GM13977 (cell line): Measurements from ENCODE around the gene ID2.

Experiments used
- DNase-seq: peaks from one replicate; pipeline ENCODE4 v3.0.0; 2012; ENCODE audit warnings: low spot score
- in situ Hi-C: fragments of 300-500 bp; cut with MboI; formaldehyde crosslinking; loops from one replicate; pipeline ENCODE4 v1.12.0; 2022; ENCODE audit warnings: low sequenced_read_pairs, low pct_unique_long_range_greater_than_20kb, mixed read lengths, inconsistent platforms; ENCODE audit not compliant: unreplicated experiment
- TF ChIP-seq, protein P1 (sequence below): IDR thresholded peaks from 2 replicates; pipeline ENCODE4 v1.5.1; 2012; ENCODE audit warnings: mild to moderate bottlenecking, control low read depth; ENCODE audit not compliant: insufficient read depth; ENCODE audit errors: extremely low read depth, missing control alignments

The ID2 gene

DNA sequence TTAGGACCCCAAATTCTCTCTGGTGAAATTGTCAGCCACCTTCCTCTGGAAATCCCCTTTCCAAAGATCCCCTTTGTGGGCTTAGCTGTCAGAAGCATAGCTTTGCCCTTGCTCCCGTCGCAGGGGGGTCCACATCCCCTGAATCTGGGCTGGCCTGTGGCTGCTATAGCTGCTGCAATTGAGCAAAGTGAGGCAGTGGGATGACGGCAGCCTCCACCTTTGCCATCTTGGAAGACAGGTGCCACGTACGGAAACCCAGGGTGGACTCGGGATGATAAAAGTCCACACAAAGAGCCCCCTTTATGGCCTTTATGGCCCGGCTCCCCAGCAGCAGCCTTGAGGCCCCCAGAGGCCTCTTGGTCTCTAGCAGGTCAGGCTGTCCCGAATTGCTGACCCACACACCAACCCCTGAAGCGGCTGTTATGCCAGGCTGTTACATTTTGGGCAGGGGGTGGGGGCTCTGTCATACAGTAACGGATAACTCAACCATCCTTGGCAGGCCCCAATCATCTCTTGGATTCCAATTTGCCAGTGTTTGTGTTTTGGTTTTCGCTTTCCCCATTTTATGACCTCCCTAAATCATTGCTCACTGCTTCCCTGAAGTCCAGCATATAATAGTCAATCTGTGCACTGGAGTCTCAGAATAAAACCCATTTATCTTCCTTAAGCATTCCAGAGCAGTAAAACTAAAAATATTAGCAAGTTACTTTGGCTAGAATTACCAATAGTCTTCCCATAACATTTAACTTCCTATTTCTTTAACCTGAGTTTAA, 33.2 kb upstream of the ID2 start:
- in situ Hi-C loops, result no loop called here
- no peak for DNase-seq
- TF ChIP-seq, protein P1, sequence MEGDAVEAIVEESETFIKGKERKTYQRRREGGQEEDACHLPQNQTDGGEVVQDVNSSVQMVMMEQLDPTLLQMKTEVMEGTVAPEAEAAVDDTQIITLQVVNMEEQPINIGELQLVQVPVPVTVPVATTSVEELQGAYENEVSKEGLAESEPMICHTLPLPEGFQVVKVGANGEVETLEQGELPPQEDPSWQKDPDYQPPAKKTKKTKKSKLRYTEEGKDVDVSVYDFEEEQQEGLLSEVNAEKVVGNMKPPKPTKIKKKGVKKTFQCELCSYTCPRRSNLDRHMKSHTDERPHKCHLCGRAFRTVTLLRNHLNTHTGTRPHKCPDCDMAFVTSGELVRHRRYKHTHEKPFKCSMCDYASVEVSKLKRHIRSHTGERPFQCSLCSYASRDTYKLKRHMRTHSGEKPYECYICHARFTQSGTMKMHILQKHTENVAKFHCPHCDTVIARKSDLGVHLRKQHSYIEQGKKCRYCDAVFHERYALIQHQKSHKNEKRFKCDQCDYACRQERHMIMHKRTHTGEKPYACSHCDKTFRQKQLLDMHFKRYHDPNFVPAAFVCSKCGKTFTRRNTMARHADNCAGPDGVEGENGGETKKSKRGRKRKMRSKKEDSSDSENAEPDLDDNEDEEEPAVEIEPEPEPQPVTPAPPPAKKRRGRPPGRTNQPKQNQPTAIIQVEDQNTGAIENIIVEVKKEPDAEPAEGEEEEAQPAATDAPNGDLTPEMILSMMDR, result no peak

GRCh38 chr2:8649718-8650117, 32.1 kb upstream of the ID2 start:
- no peak for DNase-seq
- TF ChIP-seq, protein P1, result no peak
- in situ Hi-C loops, result no loop called here

- TF ChIP-seq, protein P1, result no peak
- in situ Hi-C loops, result no loop called here
These were observed 31.6 kb upstream of the ID2 start for GRCh38 chr2:8650256-8650655.

DNA sequence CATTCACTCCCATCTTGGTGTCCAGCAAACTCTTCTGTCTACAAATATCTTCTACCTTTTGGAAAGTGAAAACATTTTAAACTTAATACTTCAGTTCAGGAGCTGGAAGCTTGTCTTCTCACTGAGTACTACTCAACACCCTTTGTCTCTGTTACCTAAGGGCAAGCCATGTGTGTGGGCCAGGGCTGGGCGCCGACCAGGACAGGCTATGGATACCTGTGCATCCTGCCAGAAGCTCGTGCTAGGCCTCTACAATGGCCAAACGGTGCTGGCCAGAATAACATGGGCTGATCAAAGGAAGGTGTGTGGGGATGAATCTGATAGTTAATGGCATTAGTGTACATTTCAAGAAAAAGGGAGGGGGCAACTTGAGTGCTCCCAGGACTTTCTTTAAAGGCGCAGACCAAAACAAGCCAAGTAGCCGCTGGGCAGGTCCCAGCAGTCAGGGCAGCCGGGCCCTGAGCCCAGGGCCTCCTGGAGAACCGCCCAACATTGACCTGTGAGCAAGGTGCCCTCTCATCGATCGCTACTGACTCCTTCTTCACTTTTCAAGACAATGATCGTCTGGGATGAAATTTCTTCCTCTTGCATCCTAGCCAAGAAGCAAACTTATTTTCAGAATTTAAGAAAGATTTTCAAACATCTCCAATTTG, 29.0 kb upstream of the ID2 start:
- in situ Hi-C loops, result no loop called here
- TF ChIP-seq, protein P1, result no peak
- no peak for DNase-seq

More at GRCh38 chr2:8650256-8650655, 31.6 kb upstream of the ID2 start:
- no peak for DNase-seq

DNA sequence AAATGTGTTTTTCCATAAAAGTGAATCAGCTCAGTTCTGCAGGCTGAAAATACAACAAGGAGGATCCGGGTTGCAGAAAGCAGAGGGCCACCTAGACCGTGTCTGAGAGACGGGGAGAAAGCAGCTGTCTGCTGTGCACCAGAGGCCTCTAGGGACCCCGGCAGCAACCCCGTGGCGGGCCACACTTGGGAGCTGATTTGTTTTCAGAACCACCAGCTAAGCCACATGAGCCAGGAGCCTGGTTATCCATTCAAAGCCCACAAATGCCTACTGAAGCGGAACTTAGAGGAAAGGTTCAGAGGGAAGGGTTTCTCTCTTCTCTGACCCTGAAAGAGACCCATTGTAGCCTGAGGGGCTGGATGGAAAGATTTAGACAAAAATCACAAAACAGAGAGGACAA, 28.4 kb upstream of the ID2 start:
- no peak for DNase-seq
- TF ChIP-seq, protein P1, result no peak

GRCh38 chr2:8654041-8654440, 27.8 kb upstream of the ID2 start:
- in situ Hi-C loops, result no loop called here
- TF ChIP-seq, protein P1, result no peak

More for the DNA sequence above, 28.4 kb upstream of the ID2 start:
- in situ Hi-C loops, result no loop called here

More at GRCh38 chr2:8654041-8654440, 27.8 kb upstream of the ID2 start:
- DNase-seq, result no peak
